Keratinocyte (primary cell): ENCODE data around the gene TAS2R40. TPM values are rescaled to one million over a fixed set of nuclear protein-coding genes. Genes with fewer than 3 reads are reported as not detected.

Experiments used
- DNase-seq: peaks from one replicate; pipeline ENCODE4 v3.0.0-alpha.2; 2011; ENCODE audit warnings: low read depth, missing footprints, low spot score
- FAIRE-seq: peaks from 2 replicates; lab custom pipeline; 2011; peaks lifted over from hg19 to GRCh38; lab: Jason Lieb, UNC
- H2AFZ ChIP-seq: 2 replicates; pipeline ENCODE4 v1.6.0; 2012; ENCODE audit warnings: low read length, control low read depth, inconsistent platforms; ENCODE audit not compliant: control insufficient read depth
- H3K27ac ChIP-seq: 2 replicates; pipeline ENCODE4 v1.5.1; 2011; ENCODE audit warnings: low read length; ENCODE audit not compliant: control insufficient read depth, insufficient read depth
- H3K27me3 ChIP-seq: 3 replicates; pipeline ENCODE4 v1.6.0; 2011; ENCODE audit warnings: low read length; ENCODE audit not compliant: control insufficient read depth, insufficient read depth; ENCODE audit errors: extremely low read depth
- H3K36me3 ChIP-seq, 2 experiments: 2 replicates in 1 of 2; 3 replicates in 1 of 2; pipeline ENCODE4 v1.5.1; 2011; ENCODE audit warnings: low read length in 2 of 2, mild to moderate bottlenecking in 1 of 2; ENCODE audit not compliant: control insufficient read depth in 2 of 2, insufficient read depth in 2 of 2; ENCODE audit errors: extremely low read depth in 1 of 2
- H3K4me1 ChIP-seq: 3 replicates; pipeline ENCODE4 v1.5.1; 2011; ENCODE audit warnings: low read length; ENCODE audit not compliant: control insufficient read depth, insufficient read depth; ENCODE audit errors: extremely low read depth
- H3K4me2 ChIP-seq: 3 replicates; pipeline ENCODE4 v1.6.0; 2011; ENCODE audit warnings: low read depth, low read length; ENCODE audit not compliant: control insufficient read depth, insufficient read depth; ENCODE audit errors: extremely low read depth
- H3K4me3 ChIP-seq, 3 experiments: fragments of 200-600 bp in 1 of 3; sonication (generic) in 1 of 3; 2 replicates in 2 of 3; 3 replicates in 1 of 3; pipeline ENCODE4 v1.5.1; 2011 to 2016; ENCODE audit warnings: low read length in 3 of 3, mild to moderate bottlenecking in 3 of 3, control low read depth in 2 of 3, inconsistent platforms in 1 of 3, low read depth in 1 of 3, mixed read lengths in 1 of 3, mixed run types in 1 of 3, moderate library complexity in 1 of 3; ENCODE audit not compliant: control insufficient read depth in 2 of 3, insufficient read depth in 2 of 3; ENCODE audit errors: extremely low read depth in 1 of 3
- H3K79me2 ChIP-seq: 2 replicates; pipeline ENCODE4 v1.6.0; 2012; ENCODE audit warnings: low read length; ENCODE audit not compliant: control insufficient read depth, insufficient read depth
- H3K9ac ChIP-seq: 3 replicates; pipeline ENCODE4 v1.6.0; 2011; ENCODE audit warnings: low read length; ENCODE audit not compliant: control insufficient read depth, insufficient read depth; ENCODE audit errors: extremely low read depth
- H3K9me1 ChIP-seq: 3 replicates; pipeline ENCODE4 v1.6.0; 2011; ENCODE audit warnings: low read length; ENCODE audit not compliant: control insufficient read depth, insufficient read depth; ENCODE audit errors: extremely low read depth
- H3K9me3 ChIP-seq: 2 replicates; pipeline ENCODE4 v1.5.1; 2012; ENCODE audit warnings: low read depth, low read length; ENCODE audit not compliant: control insufficient read depth
- H4K20me1 ChIP-seq: 3 replicates; pipeline ENCODE4 v1.6.0; 2011; ENCODE audit warnings: low read length; ENCODE audit not compliant: control insufficient read depth, insufficient read depth; ENCODE audit errors: extremely low read depth
- EZH2 ChIP-seq: IDR thresholded peaks from one replicate; pipeline ENCODE4 v1.6.1; 2012; ENCODE audit warnings: inconsistent platforms, mild to moderate bottlenecking, low read length, moderate library complexity
- dilution Hi-C: fragments of 300-500 bp; cut with MboI; formaldehyde crosslinking; loops from one replicate; pipeline ENCODE4 v1.7.0; 2020; ENCODE audit warnings: low sequenced_read_pairs; ENCODE audit not compliant: extremely low pct_ligation_motif_present
- polyA plus RNA-seq, 5 experiments: library from polyadenylated mRNA; depleted of rRNA in 3 of 5; stranded (reverse) in 3 of 5; stranded (forward) in 1 of 5; unstranded in 1 of 5; fragments of >200 nt; gene quantifications; 1 replicate in 1 of 5; 2 replicates in 3 of 5; 3 replicates in 1 of 5; pipeline versions ENCODE4 v1.2.1 to v1.2.3, GENCODE V29; 2011 to 2012; ENCODE audit warnings: missing spikeins in 2 of 5, low read depth in 1 of 5, low replicate concordance in 1 of 5
- TF ChIP-seq, protein P1 (sequence below), 3 experiments: IDR thresholded peaks in 1 of 3; conservative IDR thresholded peaks in 1 of 3; optimal IDR thresholded peaks in 1 of 3; 2 replicates in 2 of 3; 3 replicates in 1 of 3; pipeline versions ENCODE3 to v1.5.1; 2011; ENCODE audit warnings: low read length in 3 of 3, mild to moderate bottlenecking in 3 of 3, moderate library complexity in 2 of 3, control low read depth in 1 of 3, inconsistent platforms in 1 of 3; ENCODE audit not compliant: insufficient read depth in 2 of 3; ENCODE audit errors: extremely low read depth in 1 of 3

TAS2R40 gene
- polyA plus RNA-seq, 1 donor (not counting 4 experiments of a cell fraction or from before 2014, with no cell fraction given): not detected

DNA sequence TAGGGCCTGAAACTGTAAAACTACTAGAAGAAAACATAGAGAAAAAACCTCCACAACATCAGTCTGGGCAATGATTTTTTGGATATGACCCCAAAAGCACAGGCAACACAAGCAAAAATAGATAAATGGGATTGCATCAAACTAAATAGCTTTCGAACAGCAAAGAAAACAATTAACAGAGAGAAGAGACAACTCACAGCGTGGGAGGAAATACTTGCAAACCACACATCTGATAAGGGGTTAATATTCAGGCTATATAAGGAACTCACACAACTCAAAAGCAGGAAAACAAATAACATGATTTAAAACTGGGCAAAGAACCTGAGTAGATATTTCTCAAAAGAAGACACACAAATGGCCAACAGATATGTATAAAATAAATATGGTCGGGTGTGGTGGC lies 33.7 kb downstream of the TAS2R40 start:
- no peak for DNase-seq
- dilution Hi-C loops: no loop called here

DNA sequence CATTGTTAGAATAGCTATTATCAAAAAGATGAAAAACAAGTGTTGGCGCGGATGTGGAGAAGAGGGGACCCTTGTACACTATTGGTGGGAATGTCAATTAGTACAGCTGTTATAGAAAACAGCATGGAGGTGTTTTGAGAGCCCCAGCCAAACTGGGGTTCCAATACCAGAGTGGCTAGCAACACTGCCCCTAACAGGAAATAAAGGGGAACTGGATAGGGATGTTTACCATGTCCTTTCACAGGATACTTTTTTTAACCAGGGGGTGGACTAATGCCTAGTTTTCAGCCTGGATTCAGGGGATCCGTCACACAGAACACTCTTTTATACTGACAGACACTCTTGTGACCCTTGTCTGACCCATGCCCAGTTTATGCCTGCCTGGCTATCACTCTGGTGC lies 34.5 kb downstream of the TAS2R40 start:
- Histone ChIP-seq H3K36me3 (no peaks in the 10 kb centered on the region), H3K4me3 (no peak overlapping the region), H3K4me2 (no peak overlapping the region), H3K9me1 (no peaks in the 10 kb centered on the region), H3K27me3 (no peaks in the 10 kb centered on the region), H4K20me1 (no peaks in the 10 kb centered on the region), H3K9me3 (no peaks in the 10 kb centered on the region), H3K79me2 (no peaks in the 10 kb centered on the region), H3K9ac (no peak overlapping the region), H2AFZ (no peak overlapping the region), H3K27ac (no peak overlapping the region), H3K4me1 (peaks cover 6% of the 10 kb centered on the region)
- no peak for DNase-seq
- FAIRE-seq: no peak
- TF ChIP-seq, protein P1, sequence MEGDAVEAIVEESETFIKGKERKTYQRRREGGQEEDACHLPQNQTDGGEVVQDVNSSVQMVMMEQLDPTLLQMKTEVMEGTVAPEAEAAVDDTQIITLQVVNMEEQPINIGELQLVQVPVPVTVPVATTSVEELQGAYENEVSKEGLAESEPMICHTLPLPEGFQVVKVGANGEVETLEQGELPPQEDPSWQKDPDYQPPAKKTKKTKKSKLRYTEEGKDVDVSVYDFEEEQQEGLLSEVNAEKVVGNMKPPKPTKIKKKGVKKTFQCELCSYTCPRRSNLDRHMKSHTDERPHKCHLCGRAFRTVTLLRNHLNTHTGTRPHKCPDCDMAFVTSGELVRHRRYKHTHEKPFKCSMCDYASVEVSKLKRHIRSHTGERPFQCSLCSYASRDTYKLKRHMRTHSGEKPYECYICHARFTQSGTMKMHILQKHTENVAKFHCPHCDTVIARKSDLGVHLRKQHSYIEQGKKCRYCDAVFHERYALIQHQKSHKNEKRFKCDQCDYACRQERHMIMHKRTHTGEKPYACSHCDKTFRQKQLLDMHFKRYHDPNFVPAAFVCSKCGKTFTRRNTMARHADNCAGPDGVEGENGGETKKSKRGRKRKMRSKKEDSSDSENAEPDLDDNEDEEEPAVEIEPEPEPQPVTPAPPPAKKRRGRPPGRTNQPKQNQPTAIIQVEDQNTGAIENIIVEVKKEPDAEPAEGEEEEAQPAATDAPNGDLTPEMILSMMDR (optimal IDR thresholded peaks at IDR 0.05 in 1 of 3, IDR thresholded peaks at IDR 0.05 in 1 of 3, conservative IDR thresholded peaks at IDR 0.05 in 1 of 3; ENCODE audit: extremely low read depth in 1 of 3, insufficient read depth in 2 of 3, low read length in 3 of 3): peak in 2 of 3 experiments; percentile 7 to 15
- no peak for TF ChIP-seq EZH2
- dilution Hi-C loops: no loop called here

More for the DNA sequence above, 33.7 kb downstream of the TAS2R40 start:
- FAIRE-seq: no peak
- Histone ChIP-seq H2AFZ (no peak overlapping the region), H4K20me1 (no peaks in the 10 kb centered on the region), H3K9ac (no peak overlapping the region), H3K4me3 (no peak overlapping the region), H3K9me3 (no peaks in the 10 kb centered on the region), H3K79me2 (no peaks in the 10 kb centered on the region), H3K9me1 (no peaks in the 10 kb centered on the region), H3K27me3 (no peaks in the 10 kb centered on the region), H3K27ac (no peak overlapping the region), H3K36me3 (no peaks in the 10 kb centered on the region), H3K4me2 (no peak overlapping the region), H3K4me1 (peaks cover 14% of the 10 kb centered on the region)
- TF ChIP-seq EZH2: no peak
- TF ChIP-seq, protein P1 (optimal IDR thresholded peaks at IDR 0.05 in 1 of 3, IDR thresholded peaks at IDR 0.05 in 1 of 3, conservative IDR thresholded peaks at IDR 0.05 in 1 of 3; ENCODE audit: extremely low read depth in 1 of 3, insufficient read depth in 2 of 3, low read length in 3 of 3): no peak
